Upper lobe of left lung (tissue), 6 donors: ENCODE measurements around the gene GTF2H1. TPM values are rescaled to one million over a fixed set of nuclear protein-coding genes. Genes with fewer than 3 reads are reported as not detected.

Experiments used
- ATAC-seq, 2 donors: fragments of 200-7000 bp; cut with Tn5 transposase; one replicate each; pipeline ENCODE4 v1.9.1; 2022; ENCODE audit warnings: mild to moderate bottlenecking in 2 of 2, moderate library complexity in 2 of 2; ENCODE audit not compliant: low FRiP score in 2 of 2
- DNase-seq, 2 donors: peaks; one replicate each; pipeline ENCODE4 v3.0.0-alpha.2; 2019 to 2020
- H3K27ac ChIP-seq, 4 donors: fragments of 200-600 bp; sonication (generic); one replicate each; pipeline ENCODE4 v1.5.1; 2016 to 2019
- H3K27me3 ChIP-seq, 4 donors: fragments of 200-600 bp; sonication (generic); one replicate each; pipeline ENCODE4 v1.5.1; 2017 to 2019
- H3K36me3 ChIP-seq, 4 donors: fragments of 200-600 bp; sonication (generic); one replicate each; pipeline ENCODE4 v1.5.1; 2016 to 2019
- H3K4me1 ChIP-seq, 4 donors: fragments of 200-600 bp; sonication (generic); one replicate each; pipeline ENCODE4 v1.5.1; 2018 to 2019
- H3K4me3 ChIP-seq, 4 donors: fragments of 200-600 bp; sonication (generic); one replicate each; pipeline ENCODE4 v1.5.1; 2017 to 2019; ENCODE audit warnings: mild to moderate bottlenecking in 2 of 4, moderate library complexity in 1 of 4
- H3K9me3 ChIP-seq, 4 donors: fragments of 200-600 bp; sonication (generic); one replicate each; pipeline ENCODE4 v1.5.1; 2018 to 2019
- EP300 ChIP-seq, 4 donors: sonication (generic); formaldehyde crosslinking; IDR thresholded peaks; one replicate each; pipeline ENCODE4 v1.5.1; 2017; ENCODE audit warnings: antibody characterized with exemption in 4 of 4, control low read depth in 2 of 4
- POLR2A ChIP-seq, 4 donors: fragments of 450-650 bp; IDR thresholded peaks; one replicate each; pipeline ENCODE4 v1.5.1; 2016 to 2017; ENCODE audit warnings: antibody characterized with exemption in 4 of 4, mild to moderate bottlenecking in 2 of 4
- POLR2AphosphoS5 ChIP-seq, 2 donors: sonication (generic); formaldehyde crosslinking; IDR thresholded peaks; one replicate each; pipeline ENCODE4 v1.5.1; 2017; ENCODE audit warnings: antibody characterized with exemption in 2 of 2
- WGBS, 2 donors: methylation state at CpG; one replicate each; pipeline ENCODE4 v1.1.5; 2017 to 2018; 5-methylcytosine and 5-hydroxymethylcytosine counted together
- total RNA-seq, 6 donors: library from RNA; depleted of rRNA in 4 of 6; stranded (reverse); fragments of >200 nt in 4 of 6; gene quantifications; one replicate each; pipeline versions ENCODE4 v1.1.0 to v1.2.1, GENCODE V29; 2016 to 2021
- TF ChIP-seq, protein P1 (sequence below), 6 experiments: fragments of 450-650 bp in 4 of 6; fragments of 200-600 bp in 2 of 6; sonication (generic) in 2 of 6; IDR thresholded peaks; one replicate each; pipeline ENCODE4 v1.5.1; 2016 to 2019; ENCODE audit warnings: antibody characterized with exemption in 6 of 6
- donor health status: DM: no; HTN: no; CAD: no; lungs with moderate emphysema.
- donor health status: DM: no; HTN: yes; CAD: no; lungs with severe emphysema.

GTF2H1 gene
- total RNA-seq, 6 donors from 2014 or later, result 22.8 to 52.7 (median 39.3) TPM

DNA sequence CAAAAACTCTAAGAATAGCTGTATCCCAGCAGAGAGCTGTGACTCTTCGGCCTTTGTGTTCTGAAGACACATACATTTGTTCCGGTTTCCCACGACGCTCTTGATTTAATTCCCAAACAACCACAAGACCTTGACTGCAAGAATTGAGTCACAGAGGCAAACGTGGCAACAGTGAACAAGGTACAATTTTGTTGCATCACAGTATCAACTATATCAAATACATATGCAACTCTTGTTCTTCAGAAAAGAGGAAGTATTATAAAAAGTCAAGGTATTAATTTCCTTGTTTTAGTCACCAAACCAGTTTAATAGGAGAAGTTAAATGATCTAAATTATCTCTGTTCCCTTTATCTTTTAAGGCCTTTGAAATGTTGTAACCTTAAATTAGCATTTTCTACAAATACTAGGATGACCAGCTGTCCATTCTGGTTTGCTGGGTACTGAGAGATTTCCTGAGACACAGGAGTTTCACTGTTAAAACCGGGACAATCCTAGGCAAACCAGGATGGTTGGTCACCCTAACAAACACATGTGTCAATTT lies 11.5 kb upstream of the GTF2H1 start:
- peak overlapping the region in 2 of 4 donors; percentile 28 to 49 for H3K27ac ChIP-seq
- ATAC-seq (no peak), DNase-seq (no peak)
- H3K4me3 ChIP-seq, result no peak overlapping the region
- peaks cover 5 to 36% (median 13%) of the 10 kb centered on the region in 4 donors for H3K4me1 ChIP-seq
- TF ChIP-seq POLR2A (IDR thresholded peaks at IDR 0.05), result no peak
- TF ChIP-seq EP300 (IDR thresholded peaks at IDR 0.05), result no peak
- TF ChIP-seq, protein P1, sequence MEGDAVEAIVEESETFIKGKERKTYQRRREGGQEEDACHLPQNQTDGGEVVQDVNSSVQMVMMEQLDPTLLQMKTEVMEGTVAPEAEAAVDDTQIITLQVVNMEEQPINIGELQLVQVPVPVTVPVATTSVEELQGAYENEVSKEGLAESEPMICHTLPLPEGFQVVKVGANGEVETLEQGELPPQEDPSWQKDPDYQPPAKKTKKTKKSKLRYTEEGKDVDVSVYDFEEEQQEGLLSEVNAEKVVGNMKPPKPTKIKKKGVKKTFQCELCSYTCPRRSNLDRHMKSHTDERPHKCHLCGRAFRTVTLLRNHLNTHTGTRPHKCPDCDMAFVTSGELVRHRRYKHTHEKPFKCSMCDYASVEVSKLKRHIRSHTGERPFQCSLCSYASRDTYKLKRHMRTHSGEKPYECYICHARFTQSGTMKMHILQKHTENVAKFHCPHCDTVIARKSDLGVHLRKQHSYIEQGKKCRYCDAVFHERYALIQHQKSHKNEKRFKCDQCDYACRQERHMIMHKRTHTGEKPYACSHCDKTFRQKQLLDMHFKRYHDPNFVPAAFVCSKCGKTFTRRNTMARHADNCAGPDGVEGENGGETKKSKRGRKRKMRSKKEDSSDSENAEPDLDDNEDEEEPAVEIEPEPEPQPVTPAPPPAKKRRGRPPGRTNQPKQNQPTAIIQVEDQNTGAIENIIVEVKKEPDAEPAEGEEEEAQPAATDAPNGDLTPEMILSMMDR (IDR thresholded peaks at IDR 0.05), result no peak
- peaks cover 14 to 62% (median 26%) of the 10 kb centered on the region in 4 donors for H3K36me3 ChIP-seq
- H3K9me3 ChIP-seq, result no peaks in the 10 kb centered on the region
- H3K27me3 ChIP-seq, result no peaks in the 10 kb centered on the region
- 74 to 79% methylated on average over 6 of the region's 6 CpGs for WGBS, 2 donors

DNA sequence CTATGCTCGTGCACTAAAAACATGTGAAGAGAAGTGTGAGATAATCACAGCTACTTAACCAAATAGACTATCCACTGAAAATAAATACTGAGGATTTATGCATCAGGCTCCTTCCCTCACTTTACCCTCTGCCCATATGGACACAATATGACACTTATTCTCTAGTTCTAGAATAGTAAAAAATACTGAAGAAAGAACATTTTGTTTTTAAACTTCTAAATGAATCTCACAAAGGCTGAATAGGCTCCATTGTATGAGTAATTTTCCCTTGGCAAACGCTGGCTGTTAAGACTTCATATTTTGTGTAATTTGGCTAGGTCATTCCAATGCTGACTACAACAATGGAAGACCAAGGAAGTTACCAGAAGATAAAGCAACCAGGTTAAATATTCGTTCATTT lies 10.4 kb upstream of the GTF2H1 start:
- Histone ChIP-seq H3K27me3 (no peaks in the 10 kb centered on the region), H3K4me1 (peaks cover 5 to 36% (median 13%) of the 10 kb centered on the region in 4 donors), H3K9me3 (no peaks in the 10 kb centered on the region), H3K27ac (peak overlapping the region; percentile 26 to 66 (median 50)), H3K4me3 (no peak overlapping the region), H3K36me3 (peaks cover 9 to 55% (median 24%) of the 10 kb centered on the region in 4 donors)
- no peak for TF ChIP-seq EP300 (IDR thresholded peaks at IDR 0.05)
- no peak for TF ChIP-seq POLR2AphosphoS5 (IDR thresholded peaks at IDR 0.05)
- TF ChIP-seq, protein P1 (IDR thresholded peaks at IDR 0.05), result no peak
- no peak for ATAC-seq
- WGBS, 2 donors, result 80 to 93% methylated on average over 3 of the region's 3 CpGs
- DNase-seq, result no peak

DNA sequence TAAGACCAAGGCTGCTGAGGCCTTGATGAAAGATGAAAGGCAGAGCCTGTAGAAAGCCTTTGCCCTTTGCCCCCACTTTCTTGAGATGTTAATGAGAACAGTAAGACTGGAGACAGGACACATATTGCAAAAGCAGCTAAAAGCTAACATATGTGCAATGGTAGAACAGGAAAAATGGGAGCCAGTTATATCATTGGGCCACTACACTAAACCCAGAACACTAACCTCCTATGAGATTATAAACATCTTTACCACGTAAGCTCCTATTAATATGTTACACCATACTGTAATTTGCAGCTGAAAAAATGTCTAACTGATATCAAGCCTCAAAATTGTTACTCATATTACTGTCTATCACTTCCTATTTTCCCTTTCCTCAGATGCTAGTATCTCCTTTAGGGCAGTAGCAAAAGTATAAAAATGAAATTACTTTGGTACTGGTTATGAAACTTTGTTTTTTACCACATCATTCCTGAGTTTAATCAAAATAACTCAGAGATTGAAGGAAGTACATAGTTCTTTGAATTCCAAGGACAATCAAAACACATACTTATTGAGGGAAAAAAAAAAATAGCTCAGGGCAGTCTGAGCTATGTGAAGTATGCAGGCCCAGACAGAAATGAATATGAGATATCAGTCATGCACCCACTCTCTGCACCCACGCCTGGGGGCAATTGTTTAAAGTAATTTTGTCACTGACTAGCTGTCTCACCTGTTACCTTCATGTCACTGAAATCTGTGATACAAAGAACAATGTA lies 9.5 kb upstream of the GTF2H1 start:
- peak overlapping the region; percentile 26 to 73 (median 57) for H3K27ac ChIP-seq
- TF ChIP-seq POLR2AphosphoS5 (IDR thresholded peaks at IDR 0.05) (no peak), EP300 (IDR thresholded peaks at IDR 0.05) (no peak), POLR2A (IDR thresholded peaks at IDR 0.05) (no peak)
- TF ChIP-seq, protein P1 (IDR thresholded peaks at IDR 0.05), result no peak
- no peaks in the 10 kb centered on the region for H3K27me3 ChIP-seq
- peaks cover 5 to 36% (median 13%) of the 10 kb centered on the region in 4 donors for H3K4me1 ChIP-seq
- ATAC-seq, result peak in 1 of 2 donors; percentile 75
- no peak overlapping the region for H3K4me3 ChIP-seq
- H3K36me3 ChIP-seq, result peaks cover 9 to 47% (median 23%) of the 10 kb centered on the region in 4 donors
- no peak for DNase-seq
- 61 to 65% methylated on average over 2 of the region's 2 CpGs for WGBS, 2 donors
- H3K9me3 ChIP-seq, result no peaks in the 10 kb centered on the region

DNA sequence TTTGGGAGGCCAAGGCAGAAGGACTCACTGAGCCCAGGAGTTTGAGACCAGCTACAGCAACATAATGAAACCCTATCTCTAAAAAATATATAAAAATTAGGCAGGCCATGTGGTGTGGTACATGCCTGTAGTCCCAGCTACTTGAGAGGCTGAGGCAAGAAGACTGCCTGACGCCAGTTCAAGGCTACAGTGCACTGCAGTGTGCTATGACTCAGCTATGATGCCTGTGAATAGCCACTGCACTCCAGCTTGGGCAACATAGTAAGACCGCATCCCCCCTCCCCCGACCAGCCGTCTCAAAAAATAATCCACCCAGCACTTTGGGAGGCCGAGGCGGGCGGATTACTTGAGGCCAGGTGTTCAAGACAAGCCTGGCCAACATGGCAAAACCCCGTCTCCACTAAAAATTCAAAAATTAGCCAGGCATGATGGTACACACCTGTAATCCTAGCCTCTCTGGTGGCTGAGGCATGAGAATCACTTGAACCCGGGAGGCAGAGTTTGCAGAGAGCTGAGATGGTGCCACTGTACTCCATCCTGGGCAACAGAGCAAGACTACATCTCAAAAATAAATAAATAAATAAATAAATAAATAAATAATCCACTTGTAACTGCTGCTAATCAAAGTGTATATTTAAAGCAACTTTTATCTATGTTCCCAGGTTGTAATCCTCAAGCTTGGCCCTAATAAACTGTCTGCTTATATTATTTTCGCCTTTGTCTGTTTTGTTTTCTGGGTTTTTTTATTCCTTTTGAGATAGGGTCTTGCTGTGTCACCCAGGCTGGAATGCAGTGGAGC lies 8.2 kb upstream of the GTF2H1 start:
- Histone ChIP-seq H3K36me3 (peaks cover 0 to 33% (median 14%) of the 10 kb centered on the region in 4 donors), H3K27ac (peak overlapping the region in 3 of 4 donors; percentile 48 to 73 (median 66)), H3K4me1 (peaks cover 5 to 36% (median 16%) of the 10 kb centered on the region in 4 donors), H3K27me3 (no peaks in the 10 kb centered on the region), H3K4me3 (no peak overlapping the region), H3K9me3 (no peaks in the 10 kb centered on the region)
- 83 to 91% methylated on average over 10 of the region's 10 CpGs for WGBS, 2 donors
- DNase-seq (peak in 1 of 2 donors; percentile 22), ATAC-seq (peak in 1 of 2 donors; percentile 20)
- TF ChIP-seq, protein P1 (IDR thresholded peaks at IDR 0.05), result no peak
